Ramos (cell line): ENCODE measurements around the gene CFAP47.

Source experiments
- in situ Hi-C: fragments of 300-500 bp; cut with MboI; formaldehyde crosslinking; loops from one replicate; pipeline ENCODE4 v1.14.3; 2022; ENCODE audit warnings: low sequenced_read_pairs; ENCODE audit not compliant: unreplicated experiment

Gene CFAP47

GRCh38 chrX:36234840-36235528, 315.4 kb downstream of the CFAP47 start:
- in situ Hi-C loops = loop anchor here (25.0 kb wide), 1 partner anchor 98 kb away; no protein-coding TSS in a partner anchor

- in situ Hi-C loops = loop anchor here (25.0 kb wide), 1 partner anchor 104 kb away; no protein-coding TSS in a partner anchor
These were observed 321.9 kb downstream of the CFAP47 start for GRCh38 chrX:36241397-36241796.

GRCh38 chrX:36266155-36266554, 346.6 kb downstream of the CFAP47 start:
- in situ Hi-C loops = no loop called here

GRCh38 chrX:36310136-36310535, 390.6 kb downstream of the CFAP47 start:
- in situ Hi-C loops = no loop called here

GRCh38 chrX:36314303-36314702, 394.8 kb downstream of the CFAP47 start:
- in situ Hi-C loops = no loop called here

- in situ Hi-C loops = no loop called here
These were observed 415.0 kb downstream of the CFAP47 start for GRCh38 chrX:36334572-36334971.

GRCh38 chrX:36336751-36337150, 417.2 kb downstream of the CFAP47 start:
- in situ Hi-C loops = no loop called here

- in situ Hi-C loops = no loop called here
These were observed 424.8 kb downstream of the CFAP47 start for GRCh38 chrX:36344301-36344700.

- in situ Hi-C loops = no loop called here
These were observed 429.0 kb downstream of the CFAP47 start for GRCh38 chrX:36348509-36348908.

- in situ Hi-C loops = no loop called here
These were observed 438.3 kb downstream of the CFAP47 start for GRCh38 chrX:36357855-36358254.

GRCh38 chrX:36364262-36364661, 444.7 kb downstream of the CFAP47 start:
- in situ Hi-C loops = no loop called here

GRCh38 chrX:36383495-36383894, 464.0 kb downstream of the CFAP47 start:
- in situ Hi-C loops = no loop called here

GRCh38 chrX:36388901-36389300, 469.4 kb downstream of the CFAP47 start:
- in situ Hi-C loops = no loop called here

GRCh38 chrX:36401774-36402173, 482.2 kb downstream of the CFAP47 start:
- in situ Hi-C loops = no loop called here

- in situ Hi-C loops = no loop called here
These were observed 488.3 kb downstream of the CFAP47 start for GRCh38 chrX:36407836-36408235.

GRCh38 chrX:36414056-36414455, 494.5 kb downstream of the CFAP47 start:
- in situ Hi-C loops = no loop called here

GRCh38 chrX:36422368-36422767, 502.8 kb downstream of the CFAP47 start:
- in situ Hi-C loops = no loop called here

- in situ Hi-C loops = no loop called here
These were observed 512.3 kb downstream of the CFAP47 start for GRCh38 chrX:36431819-36432218.

GRCh38 chrX:36434522-36434921, 515.0 kb downstream of the CFAP47 start:
- in situ Hi-C loops = no loop called here
